Measurements from ENCODE around the gene MTERF1.
"Not testable (repeated sequence)": the region's sequence is repeated elsewhere in the genome, so short reads cannot be mapped to it uniquely, and the experiment has no call there.

DNA sequence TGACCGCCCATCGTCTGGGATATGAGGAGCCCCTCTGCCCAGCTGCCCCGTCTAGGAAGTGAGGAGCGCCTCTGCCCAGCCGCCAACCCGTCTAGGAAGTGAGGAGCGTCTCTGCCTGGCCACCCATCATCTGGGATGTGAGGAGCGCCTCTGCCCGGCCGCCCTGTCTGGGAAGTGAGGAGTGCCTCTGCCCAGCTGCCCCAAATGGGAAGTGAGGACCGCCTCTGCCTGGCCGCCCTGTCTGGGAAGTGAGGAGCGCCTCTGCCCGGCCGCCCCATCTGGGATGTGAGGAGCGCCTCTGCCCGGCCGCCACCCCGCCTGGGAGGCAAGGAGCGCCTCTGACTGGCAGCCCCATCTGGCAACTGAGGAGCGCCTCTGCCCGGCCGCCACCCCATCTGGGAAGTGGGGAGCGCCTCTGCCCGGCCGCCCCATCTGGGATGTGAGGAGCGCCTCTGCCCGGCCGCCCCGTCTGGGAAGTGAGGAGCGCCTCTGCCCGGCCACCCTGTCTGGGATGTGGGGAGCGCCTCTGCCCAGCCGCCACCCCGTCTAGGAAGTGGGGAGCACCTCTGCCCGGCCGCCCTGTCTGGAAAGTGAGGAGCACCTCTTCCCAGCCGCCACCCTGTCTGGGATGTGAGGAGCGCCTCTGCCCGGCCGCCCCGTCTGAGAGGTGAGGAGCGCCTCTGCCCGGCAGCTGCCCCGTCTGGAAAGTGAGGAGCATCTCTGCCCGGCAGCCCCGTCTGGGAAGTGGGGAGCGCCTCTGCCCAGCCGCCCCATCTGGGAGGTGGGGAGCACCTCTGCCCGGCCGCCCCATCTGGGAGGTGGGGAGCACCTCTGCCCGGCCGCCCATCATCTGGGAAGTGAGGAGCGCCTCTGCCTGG is 7.1 kb upstream of the MTERF1 start:
- TF ChIP-seq, protein P1, sequence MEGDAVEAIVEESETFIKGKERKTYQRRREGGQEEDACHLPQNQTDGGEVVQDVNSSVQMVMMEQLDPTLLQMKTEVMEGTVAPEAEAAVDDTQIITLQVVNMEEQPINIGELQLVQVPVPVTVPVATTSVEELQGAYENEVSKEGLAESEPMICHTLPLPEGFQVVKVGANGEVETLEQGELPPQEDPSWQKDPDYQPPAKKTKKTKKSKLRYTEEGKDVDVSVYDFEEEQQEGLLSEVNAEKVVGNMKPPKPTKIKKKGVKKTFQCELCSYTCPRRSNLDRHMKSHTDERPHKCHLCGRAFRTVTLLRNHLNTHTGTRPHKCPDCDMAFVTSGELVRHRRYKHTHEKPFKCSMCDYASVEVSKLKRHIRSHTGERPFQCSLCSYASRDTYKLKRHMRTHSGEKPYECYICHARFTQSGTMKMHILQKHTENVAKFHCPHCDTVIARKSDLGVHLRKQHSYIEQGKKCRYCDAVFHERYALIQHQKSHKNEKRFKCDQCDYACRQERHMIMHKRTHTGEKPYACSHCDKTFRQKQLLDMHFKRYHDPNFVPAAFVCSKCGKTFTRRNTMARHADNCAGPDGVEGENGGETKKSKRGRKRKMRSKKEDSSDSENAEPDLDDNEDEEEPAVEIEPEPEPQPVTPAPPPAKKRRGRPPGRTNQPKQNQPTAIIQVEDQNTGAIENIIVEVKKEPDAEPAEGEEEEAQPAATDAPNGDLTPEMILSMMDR (IDR thresholded peaks at IDR 0.05) = not testable (repeated sequence)
- TF ChIP-seq POLR2A, POLR2AphosphoS5, EP300 (IDR thresholded peaks at IDR 0.05): not testable (repeated sequence)

Measured in gastroesophageal sphincter (tissue), 3 donors.